Uterus (tissue), 2 donors: ENCODE results near the gene CTDP1.

Experiments
- POLR2A ChIP-seq, 2 donors: fragments of 450-650 bp; IDR thresholded peaks; one replicate each; pipeline ENCODE4 v1.6.1; 2016; ENCODE audit warnings: antibody characterized with exemption in 2 of 2, mild to moderate bottlenecking in 1 of 2, moderate library complexity in 1 of 2
- TF ChIP-seq, protein P1 (sequence below), 4 experiments: fragments of 200-600 bp in 2 of 4; fragments of 450-650 bp in 2 of 4; sonication (generic) in 2 of 4; IDR thresholded peaks; one replicate each; pipeline ENCODE4 v1.5.1; 2016 to 2019; ENCODE audit warnings: antibody characterized with exemption in 4 of 4, mild to moderate bottlenecking in 2 of 4, moderate library complexity in 1 of 4

DNA sequence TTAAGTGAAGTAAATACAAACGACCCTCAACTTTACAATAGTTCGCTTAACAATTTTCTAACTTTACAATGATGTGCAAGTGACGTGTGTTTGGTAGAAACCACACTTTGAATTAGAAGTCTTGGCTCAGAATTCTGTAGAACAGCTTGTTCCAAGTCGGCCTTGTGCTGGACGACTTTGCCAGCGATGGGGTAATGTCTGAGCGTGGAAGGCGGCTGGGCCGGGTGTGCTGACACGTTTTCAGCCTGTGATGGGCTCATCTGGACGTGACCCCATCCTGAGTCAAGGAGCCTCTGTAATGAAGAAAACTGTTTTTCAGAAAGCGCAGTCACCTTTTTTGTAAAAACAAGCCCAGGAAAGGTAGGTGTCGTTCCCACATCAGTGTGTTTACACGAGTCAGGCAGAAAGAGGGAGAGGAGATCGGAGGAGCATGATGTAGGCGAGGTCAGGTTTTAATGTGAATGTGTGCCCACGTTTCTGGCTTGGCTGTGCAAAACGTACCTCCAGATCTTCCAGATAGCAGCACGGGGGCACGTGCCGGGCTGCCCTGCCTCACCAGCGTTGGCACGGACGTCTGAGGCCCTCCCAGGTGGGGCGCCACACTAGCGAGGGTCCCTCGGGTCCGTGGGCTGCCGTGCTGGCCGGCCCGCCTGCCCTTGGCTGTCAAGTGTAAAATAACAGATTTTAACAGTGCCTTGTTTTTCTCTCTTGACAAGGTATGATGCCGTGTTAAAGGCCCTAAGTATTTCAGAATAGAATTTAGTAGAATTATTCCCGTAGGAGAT lies 54.6 kb downstream of the CTDP1 start:
- TF ChIP-seq, protein P1, sequence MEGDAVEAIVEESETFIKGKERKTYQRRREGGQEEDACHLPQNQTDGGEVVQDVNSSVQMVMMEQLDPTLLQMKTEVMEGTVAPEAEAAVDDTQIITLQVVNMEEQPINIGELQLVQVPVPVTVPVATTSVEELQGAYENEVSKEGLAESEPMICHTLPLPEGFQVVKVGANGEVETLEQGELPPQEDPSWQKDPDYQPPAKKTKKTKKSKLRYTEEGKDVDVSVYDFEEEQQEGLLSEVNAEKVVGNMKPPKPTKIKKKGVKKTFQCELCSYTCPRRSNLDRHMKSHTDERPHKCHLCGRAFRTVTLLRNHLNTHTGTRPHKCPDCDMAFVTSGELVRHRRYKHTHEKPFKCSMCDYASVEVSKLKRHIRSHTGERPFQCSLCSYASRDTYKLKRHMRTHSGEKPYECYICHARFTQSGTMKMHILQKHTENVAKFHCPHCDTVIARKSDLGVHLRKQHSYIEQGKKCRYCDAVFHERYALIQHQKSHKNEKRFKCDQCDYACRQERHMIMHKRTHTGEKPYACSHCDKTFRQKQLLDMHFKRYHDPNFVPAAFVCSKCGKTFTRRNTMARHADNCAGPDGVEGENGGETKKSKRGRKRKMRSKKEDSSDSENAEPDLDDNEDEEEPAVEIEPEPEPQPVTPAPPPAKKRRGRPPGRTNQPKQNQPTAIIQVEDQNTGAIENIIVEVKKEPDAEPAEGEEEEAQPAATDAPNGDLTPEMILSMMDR (IDR thresholded peaks at IDR 0.05): no peak
- no peak for TF ChIP-seq POLR2A (IDR thresholded peaks at IDR 0.05)
